Mesendoderm (in vitro differentiated cells): ENCODE data around the gene PIEZO2.

Experiments used
- DNase-seq: peaks from one replicate; pipeline ENCODE4 v3.0.0; 2013
- H2AK5ac ChIP-seq: 2 replicates; pipeline ENCODE4 v1.6.1; 2013; ENCODE audit warnings: low read length, inconsistent platforms
- H2BK120ac ChIP-seq: 2 replicates; pipeline ENCODE4 v1.6.1; 2013; ENCODE audit warnings: low read depth, mild to moderate bottlenecking, low read length, moderate library complexity, mixed read lengths
- H2BK15ac ChIP-seq: replicated peaks from 2 replicates; pipeline ENCODE4 v1.6.1; 2013; ENCODE audit warnings: low read depth, mild to moderate bottlenecking, moderate library complexity
- H2BK5ac ChIP-seq: 2 replicates; pipeline ENCODE4 v1.6.1; 2013; ENCODE audit warnings: low read length, inconsistent platforms
- H3K18ac ChIP-seq: 2 replicates; pipeline ENCODE4 v1.6.1; 2013; ENCODE audit warnings: mild to moderate bottlenecking, low read length, mixed read lengths
- H3K23ac ChIP-seq: one replicate; pipeline ENCODE4 v1.6.1; 2013; ENCODE audit warnings: low read length
- H3K27ac ChIP-seq: 2 replicates; pipeline ENCODE4 v1.5.1; 2013; ENCODE audit warnings: low read depth, mild to moderate bottlenecking, inconsistent platforms, low read length, moderate library complexity
- H3K27me3 ChIP-seq: 2 replicates; pipeline ENCODE4 v1.6.1; 2013; ENCODE audit warnings: low read length, control low read depth, mild to moderate bottlenecking, inconsistent platforms; ENCODE audit not compliant: insufficient read depth, poor library complexity
- H3K36me3 ChIP-seq: 2 replicates; pipeline ENCODE4 v1.6.1; 2013; ENCODE audit warnings: low read length, inconsistent platforms; ENCODE audit not compliant: control insufficient read depth, insufficient read depth
- H3K4ac ChIP-seq: one replicate; pipeline ENCODE4 v1.6.1; 2013; ENCODE audit warnings: low read depth, mild to moderate bottlenecking, low read length, moderate library complexity
- H3K4me1 ChIP-seq: 2 replicates; pipeline ENCODE4 v1.6.1; 2013; ENCODE audit warnings: low read depth, low read length, inconsistent platforms; ENCODE audit not compliant: control insufficient read depth
- H3K4me2 ChIP-seq: 2 replicates; pipeline ENCODE4 v1.6.1; 2013; ENCODE audit warnings: low read length
- H3K4me3 ChIP-seq: 2 replicates; pipeline ENCODE4 v1.5.1; 2013; ENCODE audit warnings: mild to moderate bottlenecking, low read length
- H3K56ac ChIP-seq: one replicate; pipeline ENCODE4 v1.6.1; 2013; ENCODE audit warnings: low read length
- H3K79me1 ChIP-seq: 2 replicates; pipeline ENCODE4 v1.6.1; 2013; ENCODE audit warnings: low read length, inconsistent platforms
- H3K79me2 ChIP-seq: 2 replicates; pipeline ENCODE4 v1.6.1; 2013; ENCODE audit warnings: mild to moderate bottlenecking, low read length; ENCODE audit not compliant: control insufficient read depth, insufficient read depth
- H3K9ac ChIP-seq: 2 replicates; pipeline ENCODE4 v1.6.1; 2013; ENCODE audit warnings: low read length, inconsistent platforms
- H4K5ac ChIP-seq: one replicate; pipeline ENCODE4 v1.6.1; 2013; ENCODE audit warnings: low read length
- H4K8ac ChIP-seq: one replicate; pipeline ENCODE4 v1.6.1; 2013; ENCODE audit warnings: low read depth, mild to moderate bottlenecking, control low read depth, low read length, moderate library complexity
- WGBS: extraction: QIAGEN DNeasy Blood & Tissue Kit; methylation state at CpG from one replicate; pipeline ENCODE4 v1.1.7; 2013; ENCODE audit warnings: low lambda C conversion rate, missing lambda C conversion rate; ENCODE audit not compliant: insufficient coverage; ENCODE audit errors: extremely low coverage; 5-methylcytosine and 5-hydroxymethylcytosine counted together

The PIEZO2 gene

GRCh38 chr18:10750191-10751035 is 399.0 kb downstream of the PIEZO2 start:
- H3K79me1 ChIP-seq: no peaks in the 10 kb centered on the region
- no peak for DNase-seq
- H3K27me3 ChIP-seq: no peaks in the 10 kb centered on the region
- no peak overlapping the region for H3K9ac ChIP-seq
- no peak overlapping the region for H3K18ac ChIP-seq
- no peak overlapping the region for H3K23ac ChIP-seq
- H2BK5ac ChIP-seq: no peak overlapping the region
- no peak overlapping the region for H3K56ac ChIP-seq
- no peak overlapping the region for H3K4ac ChIP-seq
- no peaks in the 10 kb centered on the region for H3K79me2 ChIP-seq
- H3K4me2 ChIP-seq: no peak overlapping the region
- no peaks in the 10 kb centered on the region for H3K4me1 ChIP-seq
- no CpG with 5 or more reads among the region's 5 CpGs for WGBS
- no peak overlapping the region for H3K27ac ChIP-seq
- no peaks in the 10 kb centered on the region for H3K36me3 ChIP-seq
- no peak overlapping the region for H2BK15ac ChIP-seq
- H2BK120ac ChIP-seq: no peak overlapping the region
- H3K4me3 ChIP-seq: no peak overlapping the region
- H2AK5ac ChIP-seq: no peak overlapping the region
- H4K5ac ChIP-seq: no peak overlapping the region
- H4K8ac ChIP-seq: no peak overlapping the region

GRCh38 chr18:10748641-10749040 is 400.7 kb downstream of the PIEZO2 start:
- H3K36me3 ChIP-seq: no peaks in the 10 kb centered on the region
- H4K5ac ChIP-seq: no peak overlapping the region
- H3K4me3 ChIP-seq: no peak overlapping the region
- H3K79me1 ChIP-seq: no peaks in the 10 kb centered on the region
- no peak overlapping the region for H3K56ac ChIP-seq
- H4K8ac ChIP-seq: no peak overlapping the region
- no peaks in the 10 kb centered on the region for H3K27me3 ChIP-seq
- H3K79me2 ChIP-seq: no peaks in the 10 kb centered on the region
- H2BK15ac ChIP-seq: no peak overlapping the region
- no peak overlapping the region for H2BK5ac ChIP-seq
- DNase-seq: no peak
- H3K9ac ChIP-seq: no peak overlapping the region
- no CpG with 5 or more reads among the region's 1 CpG for WGBS
- no peak overlapping the region for H2BK120ac ChIP-seq
- no peak overlapping the region for H3K18ac ChIP-seq
- H3K4me2 ChIP-seq: no peak overlapping the region
- H3K4me1 ChIP-seq: no peaks in the 10 kb centered on the region
- no peak overlapping the region for H3K4ac ChIP-seq
- no peak overlapping the region for H3K27ac ChIP-seq
- H3K23ac ChIP-seq: no peak overlapping the region
- H2AK5ac ChIP-seq: no peak overlapping the region

- H4K8ac ChIP-seq: no peak overlapping the region
- H3K18ac ChIP-seq: no peak overlapping the region
- no peak overlapping the region for H3K27ac ChIP-seq
- no peak overlapping the region for H3K4ac ChIP-seq
- DNase-seq: peak; percentile 26
- no peak overlapping the region for H2BK15ac ChIP-seq
- no CpG with 5 or more reads among the region's 3 CpGs for WGBS
- no peak overlapping the region for H4K5ac ChIP-seq
- H3K4me3 ChIP-seq: no peak overlapping the region
- H3K23ac ChIP-seq: no peak overlapping the region
- H3K79me1 ChIP-seq: no peaks in the 10 kb centered on the region
- H3K4me2 ChIP-seq: no peak overlapping the region
- no peak overlapping the region for H2AK5ac ChIP-seq
- no peak overlapping the region for H3K9ac ChIP-seq
- no peaks in the 10 kb centered on the region for H3K4me1 ChIP-seq
- no peaks in the 10 kb centered on the region for H3K27me3 ChIP-seq
- H3K36me3 ChIP-seq: no peaks in the 10 kb centered on the region
- H2BK120ac ChIP-seq: no peak overlapping the region
- H3K56ac ChIP-seq: no peak overlapping the region
- H3K79me2 ChIP-seq: no peaks in the 10 kb centered on the region
- no peak overlapping the region for H2BK5ac ChIP-seq
Observed at GRCh38 chr18:10745971-10746370, 403.4 kb downstream of the PIEZO2 start.

GRCh38 chr18:10745219-10745618 is 404.1 kb downstream of the PIEZO2 start:
- Histone ChIP-seq H3K9ac (no peak overlapping the region), H3K79me2 (no peaks in the 10 kb centered on the region), H3K4me1 (no peaks in the 10 kb centered on the region), H3K27me3 (no peaks in the 10 kb centered on the region), H2BK5ac (no peak overlapping the region), H4K5ac (no peak overlapping the region), H3K23ac (no peak overlapping the region), H2BK120ac (no peak overlapping the region), H4K8ac (no peak overlapping the region), H3K4ac (no peak overlapping the region), H2BK15ac (no peak overlapping the region), H2AK5ac (no peak overlapping the region), H3K4me2 (no peak overlapping the region), H3K27ac (no peak overlapping the region), H3K56ac (no peak overlapping the region), H3K79me1 (no peaks in the 10 kb centered on the region), H3K4me3 (no peak overlapping the region), H3K18ac (no peak overlapping the region), H3K36me3 (no peaks in the 10 kb centered on the region)
- DNase-seq: no peak
- no CpG with 5 or more reads among the region's 8 CpGs for WGBS

- H2BK5ac ChIP-seq: no peak overlapping the region
- no peak overlapping the region for H4K8ac ChIP-seq
- no peak overlapping the region for H3K9ac ChIP-seq
- no peak overlapping the region for H2BK120ac ChIP-seq
- H3K4me1 ChIP-seq: no peaks in the 10 kb centered on the region
- no peak overlapping the region for H2AK5ac ChIP-seq
- DNase-seq: no peak
- H3K4me2 ChIP-seq: no peak overlapping the region
- no peaks in the 10 kb centered on the region for H3K79me1 ChIP-seq
- WGBS: no CpG with 5 or more reads among the region's 5 CpGs
- H4K5ac ChIP-seq: no peak overlapping the region
- H3K23ac ChIP-seq: no peak overlapping the region
- H3K4ac ChIP-seq: no peak overlapping the region
- no peaks in the 10 kb centered on the region for H3K36me3 ChIP-seq
- H3K18ac ChIP-seq: no peak overlapping the region
- H3K79me2 ChIP-seq: no peaks in the 10 kb centered on the region
- H3K27ac ChIP-seq: no peak overlapping the region
- no peak overlapping the region for H3K4me3 ChIP-seq
- no peak overlapping the region for H3K56ac ChIP-seq
- no peaks in the 10 kb centered on the region for H3K27me3 ChIP-seq
- H2BK15ac ChIP-seq: no peak overlapping the region
Observed at GRCh38 chr18:10743766-10744165, 405.6 kb downstream of the PIEZO2 start.

GRCh38 chr18:10739152-10739551 is 410.2 kb downstream of the PIEZO2 start:
- Histone ChIP-seq H3K9ac (no peak overlapping the region), H3K4me2 (no peak overlapping the region), H4K8ac (no peak overlapping the region), H2BK5ac (no peak overlapping the region), H3K79me1 (no peaks in the 10 kb centered on the region), H4K5ac (no peak overlapping the region), H3K4ac (no peak overlapping the region), H2BK15ac (no peak overlapping the region), H3K4me1 (no peaks in the 10 kb centered on the region), H2AK5ac (no peak overlapping the region), H3K56ac (no peak overlapping the region), H3K36me3 (no peaks in the 10 kb centered on the region), H3K27me3 (no peaks in the 10 kb centered on the region), H3K23ac (no peak overlapping the region), H3K27ac (no peak overlapping the region), H2BK120ac (no peak overlapping the region), H3K4me3 (no peak overlapping the region), H3K18ac (no peak overlapping the region), H3K79me2 (no peaks in the 10 kb centered on the region)
- no CpG with 5 or more reads among the region's 3 CpGs for WGBS
- no peak for DNase-seq
